ENCODE data around the gene PVRIG. TPM values are rescaled to one million over a fixed set of nuclear protein-coding genes. Genes with fewer than 3 reads are reported as not detected.
"Not testable (repeated sequence)": the region's sequence is repeated elsewhere in the genome, so short reads cannot be mapped to it uniquely, and the experiment has no call there.

The PVRIG gene
- total RNA-seq, 1 donor from 2014 or later = not detected

GRCh38 chr7:100247152-100247757, 27.5 kb downstream of the PVRIG start:
- Mint-ChIP-seq H3K27ac (peak overlapping the region; percentile 95), H3K4me1 (peaks cover 33% of the 10 kb centered on the region), H3K36me3 (peaks cover 2% of the 10 kb centered on the region), H3K9me3 (no peaks in the 10 kb centered on the region), H3K4me3 (peak overlapping the region; percentile 22), H3K27me3 (ENCODE audit: low read depth) (no peaks in the 10 kb centered on the region)
- peak; percentile 35 for TF ChIP-seq CTCF (IDR thresholded peaks at IDR 0.05; ENCODE audit: unreplicated experiment)
- DNase-seq (ENCODE audit: low spot score in 2 of 2, unreplicated experiment in 2 of 2) = peak; percentile 47 to 69

- Mint-ChIP-seq H3K36me3 (peaks cover 2% of the 10 kb centered on the region), H3K4me1 (peaks cover 32% of the 10 kb centered on the region), H3K9me3 (no peaks in the 10 kb centered on the region), H3K27me3 (ENCODE audit: low read depth) (no peaks in the 10 kb centered on the region), H3K4me3 (no peak overlapping the region), H3K27ac (peak overlapping the region; percentile 95)
- TF ChIP-seq CTCF (IDR thresholded peaks at IDR 0.05; ENCODE audit: unreplicated experiment) = no peak
- no peak for DNase-seq (ENCODE audit: low spot score in 2 of 2, unreplicated experiment in 2 of 2)
Measured at GRCh38 chr7:100248483-100248882, 28.7 kb downstream of the PVRIG start.

- Mint-ChIP-seq H3K27me3 (ENCODE audit: low read depth) (no peaks in the 10 kb centered on the region), H3K9me3 (no peaks in the 10 kb centered on the region), H3K27ac (no peak overlapping the region), H3K4me1 (no peaks in the 10 kb centered on the region), H3K36me3 (peaks cover 6% of the 10 kb centered on the region), H3K4me3 (no peak overlapping the region)
- no peak for DNase-seq (ENCODE audit: low spot score in 2 of 2, unreplicated experiment in 2 of 2)
- no peak for TF ChIP-seq CTCF (IDR thresholded peaks at IDR 0.05; ENCODE audit: unreplicated experiment)
Measured at GRCh38 chr7:100257017-100257416, 37.3 kb downstream of the PVRIG start.

- H3K27ac Mint-ChIP-seq; H3K9me3 Mint-ChIP-seq; H3K4me1 Mint-ChIP-seq; H3K4me3 Mint-ChIP-seq; DNase-seq (ENCODE audit: low spot score in 2 of 2, unreplicated experiment in 2 of 2); H3K27me3 Mint-ChIP-seq (ENCODE audit: low read depth): not testable (repeated sequence)
- peaks cover 16% of the 10 kb centered on the region for H3K36me3 Mint-ChIP-seq
Measured at GRCh38 chr7:100259984-100260383, 40.2 kb downstream of the PVRIG start.

- H3K27me3 Mint-ChIP-seq (ENCODE audit: low read depth); H3K4me3 Mint-ChIP-seq; DNase-seq (ENCODE audit: low spot score in 2 of 2, unreplicated experiment in 2 of 2); H3K27ac Mint-ChIP-seq; H3K9me3 Mint-ChIP-seq: not testable (repeated sequence)
- Mint-ChIP-seq H3K4me1 (peaks cover 11% of the 10 kb centered on the region), H3K36me3 (peaks cover 14% of the 10 kb centered on the region)
Measured at GRCh38 chr7:100262896-100263295, 43.1 kb downstream of the PVRIG start.

- Mint-ChIP-seq H3K36me3 (peaks cover 14% of the 10 kb centered on the region), H3K4me1 (peaks cover 14% of the 10 kb centered on the region)
- not testable (repeated sequence) for H3K4me3 Mint-ChIP-seq; H3K27me3 Mint-ChIP-seq (ENCODE audit: low read depth); H3K27ac Mint-ChIP-seq; DNase-seq (ENCODE audit: low spot score in 2 of 2, unreplicated experiment in 2 of 2); H3K9me3 Mint-ChIP-seq
Measured at GRCh38 chr7:100264223-100264622, 44.5 kb downstream of the PVRIG start.

GRCh38 chr7:100264669-100265165, 45.0 kb downstream of the PVRIG start:
- H3K27me3 Mint-ChIP-seq (ENCODE audit: low read depth); DNase-seq (ENCODE audit: low spot score in 2 of 2, unreplicated experiment in 2 of 2); H3K4me3 Mint-ChIP-seq; H3K9me3 Mint-ChIP-seq: not testable (repeated sequence)
- peaks cover 14% of the 10 kb centered on the region for H3K36me3 Mint-ChIP-seq
- H3K27ac Mint-ChIP-seq = peak overlapping the region; percentile 89
- H3K4me1 Mint-ChIP-seq = peaks cover 19% of the 10 kb centered on the region

GRCh38 chr7:100265851-100266250, 46.1 kb downstream of the PVRIG start:
- not testable (repeated sequence) for H3K4me3 Mint-ChIP-seq; H3K9me3 Mint-ChIP-seq; H3K27me3 Mint-ChIP-seq (ENCODE audit: low read depth); DNase-seq (ENCODE audit: low spot score in 2 of 2, unreplicated experiment in 2 of 2); H3K27ac Mint-ChIP-seq
- H3K4me1 Mint-ChIP-seq = peaks cover 26% of the 10 kb centered on the region
- H3K36me3 Mint-ChIP-seq = peaks cover 14% of the 10 kb centered on the region

All from mesothelial cell of epicardium (in vitro differentiated cells).